HUES64 (cell line): ENCODE data around the gene ETFA. TPM values are rescaled to one million over a fixed set of nuclear protein-coding genes. Genes with fewer than 3 reads are reported as not detected.
A peak's percentile ranks its signal among the peaks of the same experiment; 100 is the strongest.

ENCODE experiments used
- H3K27ac ChIP-seq: 2 replicates; pipeline ENCODE4 v1.7.0; 2013; ENCODE audit warnings: low read depth, low read length, inconsistent platforms
- H3K27me3 ChIP-seq: 2 replicates; pipeline ENCODE4 v1.6.1; 2013; ENCODE audit warnings: mild to moderate bottlenecking, low read length; ENCODE audit not compliant: insufficient read depth
- H3K36me3 ChIP-seq: 2 replicates; pipeline ENCODE4 v1.6.1; 2013; ENCODE audit warnings: mild to moderate bottlenecking, low read length; ENCODE audit not compliant: insufficient read depth
- H3K4me1 ChIP-seq: 2 replicates; pipeline ENCODE4 v1.6.1; 2013; ENCODE audit warnings: mild to moderate bottlenecking, low read length, moderate library complexity; ENCODE audit not compliant: insufficient read depth
- H3K4me3 ChIP-seq: 2 replicates; pipeline ENCODE4 v1.5.1; 2013; ENCODE audit warnings: mild to moderate bottlenecking, low read length, moderate library complexity
- H3K9ac ChIP-seq: 2 replicates; pipeline ENCODE4 v1.6.1; 2013; ENCODE audit warnings: mild to moderate bottlenecking, low read depth, low read length
- H3K9me3 ChIP-seq: 2 replicates; pipeline ENCODE4 v1.6.1; 2013; ENCODE audit warnings: low read depth, low read length; ENCODE audit not compliant: insufficient read depth
- WGBS: fragments of 150-250, 120-280 bp; methylation state at CpG from one replicate; pipeline ENCODE4 v1.1.7; 2013; ENCODE audit warnings: missing lambda C conversion rate; 5-methylcytosine and 5-hydroxymethylcytosine counted together
- polyA plus RNA-seq, 2 experiments: library from polyadenylated mRNA; stranded (reverse); fragments of 50-300 nt; gene quantifications; one replicate each; pipeline ENCODE4 v1.2.3, GENCODE V29; 2013

The ETFA gene
- 61.9 TPM for polyA plus RNA-seq (2013, experiment 1 of 2)
- 61.7 TPM for polyA plus RNA-seq (2013, experiment 2 of 2)

DNA sequence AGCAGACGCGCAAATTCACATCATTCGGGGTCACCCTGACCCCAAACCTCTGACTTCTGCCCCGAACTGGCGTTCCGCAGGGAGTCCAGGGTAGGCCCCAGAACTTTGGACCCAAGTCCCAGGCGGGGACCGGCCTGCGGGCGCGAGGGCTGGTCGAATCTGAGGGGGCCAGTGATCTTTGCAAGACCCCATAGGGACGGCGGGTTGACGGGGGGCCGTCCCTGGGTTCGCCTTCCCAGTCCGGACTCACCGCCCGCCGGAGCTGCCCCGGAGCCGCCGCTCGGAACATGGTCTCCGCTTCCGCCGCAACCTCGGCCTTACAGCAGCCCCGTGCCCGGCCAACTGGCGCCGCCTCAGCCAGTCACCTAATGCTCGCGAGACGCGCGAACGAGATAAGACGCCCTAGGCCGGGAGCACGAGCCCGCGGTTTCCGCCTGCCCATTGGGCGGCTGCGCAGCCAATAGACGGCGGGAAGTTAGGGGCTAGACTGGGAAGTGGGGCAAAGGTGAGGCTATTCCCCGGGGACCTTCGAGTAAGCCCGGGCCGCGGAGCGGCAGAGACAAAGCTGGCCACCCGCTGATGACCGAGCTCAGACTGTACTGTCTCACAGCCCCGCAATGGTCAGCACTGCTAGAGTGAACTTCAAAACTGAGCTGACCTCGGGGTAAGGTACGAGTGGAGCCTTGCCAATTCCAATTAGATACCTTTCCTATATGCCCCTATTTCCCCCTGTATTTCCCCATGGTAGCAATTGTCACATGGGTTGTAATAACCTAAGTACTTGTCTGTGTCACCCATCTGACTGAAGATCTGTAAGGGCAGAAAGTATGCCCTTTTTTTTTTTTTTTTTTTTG is at the start of gene ETFA:
TSS of gene ETFA (minus strand) at position 370 of the 854 bp plus-strand sequence. CDS start at position 289, 81 bp downstream.
- Histone ChIP-seq H3K27me3 (0 out of 2 replicates have a peak, but pooled peaks cover 4% of the 10 kb centered on the region), H3K27ac (peak within 1 kb of the TSS; percentile 74; the same call in 1 of the 2 replicates), H3K9me3 (no peaks in the 10 kb centered on the region), H3K4me3 (peak within 1 kb of the TSS; percentile 97), H3K36me3 (no peaks in the 10 kb centered on the region), H3K4me1 (no peaks in the 10 kb centered on the region; the same call in none of the 2 replicates), H3K9ac (peak within 1 kb of the TSS; percentile 96)
- 1% methylated on average over 60 of the region's 60 CpGs for WGBS

DNA sequence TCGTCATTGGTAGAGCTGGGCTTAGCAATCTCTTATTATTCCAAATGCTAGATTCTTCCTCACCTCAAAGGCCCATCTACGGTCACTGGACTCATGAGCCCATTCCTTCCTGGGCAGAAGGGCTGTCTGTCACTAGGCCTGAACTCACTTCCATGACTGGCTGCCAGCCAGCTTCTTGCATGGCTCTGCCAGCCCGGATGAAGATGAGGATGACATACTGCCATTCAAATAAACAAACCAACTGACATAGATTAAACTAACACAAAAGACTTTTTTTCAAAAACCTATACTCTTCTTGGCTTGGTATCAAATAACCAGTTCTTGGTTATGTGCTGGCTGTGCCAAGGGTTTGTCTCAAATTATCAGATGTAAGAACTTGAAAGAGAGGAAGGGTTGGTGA is 49.1 kb upstream of the ETFA start:
- no peaks in the 10 kb centered on the region for H3K9me3 ChIP-seq
- no peak overlapping the region for H3K9ac ChIP-seq
- H3K36me3 ChIP-seq, result no peaks in the 10 kb centered on the region
- no peak overlapping the region for H3K27ac ChIP-seq
- no peaks in the 10 kb centered on the region for H3K4me1 ChIP-seq
- H3K27me3 ChIP-seq, result no peaks in the 10 kb centered on the region
- no peak overlapping the region for H3K4me3 ChIP-seq
- WGBS, result 93% methylated on average over 3 of the region's 3 CpGs

DNA sequence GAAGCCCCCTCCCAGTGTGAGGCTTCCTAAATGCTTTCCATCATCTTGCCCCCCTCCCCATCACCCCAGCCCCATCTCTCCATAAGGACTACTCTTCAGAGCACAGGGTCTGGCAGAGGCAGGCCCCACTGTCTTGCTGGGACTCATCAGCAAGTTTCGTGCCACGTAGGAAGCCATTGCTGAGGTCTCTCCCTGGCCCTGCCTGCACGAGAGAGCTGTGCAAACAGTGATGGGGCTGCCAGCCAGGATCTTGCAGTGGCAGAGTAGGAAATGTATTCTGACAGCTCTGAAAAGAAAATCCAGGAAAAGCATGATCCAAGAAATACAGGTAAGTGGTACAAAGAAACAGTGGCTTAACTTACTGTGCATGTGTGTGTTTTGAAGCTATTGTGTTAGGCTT is 47.9 kb upstream of the ETFA start:
- WGBS, result 91% methylated on average over 3 of the region's 3 CpGs
- Histone ChIP-seq H3K9ac (no peak overlapping the region), H3K27me3 (no peaks in the 10 kb centered on the region), H3K4me3 (no peak overlapping the region), H3K36me3 (no peaks in the 10 kb centered on the region), H3K9me3 (no peaks in the 10 kb centered on the region), H3K4me1 (no peaks in the 10 kb centered on the region), H3K27ac (no peak overlapping the region)

DNA sequence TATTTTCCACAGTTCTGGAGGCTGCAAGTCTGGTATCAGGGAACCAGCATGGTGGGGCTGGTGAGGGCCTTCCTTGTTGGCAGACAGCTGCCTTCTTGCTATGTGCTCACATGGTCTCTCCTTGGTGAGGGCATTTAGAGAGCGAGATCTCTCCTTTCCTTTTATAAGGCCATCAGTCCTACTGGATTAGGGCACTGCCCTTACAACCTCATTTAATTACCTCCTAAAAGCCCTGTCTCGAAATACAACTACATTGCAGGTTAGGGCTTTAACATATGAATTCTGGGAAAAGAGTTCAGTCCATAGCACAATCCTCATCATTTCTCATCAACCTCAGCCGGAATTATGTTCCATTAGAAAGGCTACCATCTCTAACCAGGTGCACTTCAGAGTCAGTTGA is 47.2 kb upstream of the ETFA start:
- H3K4me3 ChIP-seq, result no peak overlapping the region
- no peaks in the 10 kb centered on the region for H3K4me1 ChIP-seq
- 95% methylated on average over 3 of the region's 3 CpGs for WGBS
- H3K27me3 ChIP-seq, result peaks cover 3% of the 10 kb centered on the region
- no peaks in the 10 kb centered on the region for H3K36me3 ChIP-seq
- no peak overlapping the region for H3K9ac ChIP-seq
- H3K27ac ChIP-seq, result no peak overlapping the region
- H3K9me3 ChIP-seq, result no peaks in the 10 kb centered on the region

DNA sequence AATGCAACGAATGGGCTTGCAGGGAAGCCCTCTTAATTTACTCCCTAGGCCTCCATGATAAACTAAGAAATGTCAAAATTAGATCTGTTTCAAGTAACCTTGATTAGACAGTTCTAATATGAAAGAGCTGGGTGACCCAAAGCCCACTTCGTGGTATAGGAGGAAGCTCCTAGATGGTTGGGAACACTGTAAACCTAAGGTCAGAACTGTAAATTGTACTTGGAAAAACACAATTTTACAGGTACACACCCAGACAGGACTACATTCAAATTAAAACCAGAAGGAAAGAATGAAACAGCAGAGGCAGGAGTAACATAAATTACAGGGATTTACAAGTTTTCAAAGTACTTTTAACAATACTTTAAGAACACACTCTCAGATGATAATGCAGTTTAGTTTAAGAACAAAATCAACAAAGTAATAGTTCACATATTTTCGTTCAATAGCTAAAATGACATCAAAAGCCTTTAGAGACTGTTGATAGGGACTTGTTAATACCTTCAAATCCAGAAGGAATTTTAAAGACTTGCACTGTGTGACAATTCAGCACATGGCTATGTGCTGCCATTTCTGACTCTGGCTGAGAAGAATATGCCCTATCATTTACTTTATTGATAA is 43.7 kb upstream of the ETFA start:
- peaks cover 24% of the 10 kb centered on the region for H3K27me3 ChIP-seq
- H3K27ac ChIP-seq, result no peak overlapping the region
- WGBS, result 85% methylated on average over 3 of the region's 3 CpGs
- no peaks in the 10 kb centered on the region for H3K4me1 ChIP-seq
- no peaks in the 10 kb centered on the region for H3K36me3 ChIP-seq
- no peaks in the 10 kb centered on the region for H3K9me3 ChIP-seq
- H3K9ac ChIP-seq, result no peak overlapping the region
- H3K4me3 ChIP-seq, result no peak overlapping the region

DNA sequence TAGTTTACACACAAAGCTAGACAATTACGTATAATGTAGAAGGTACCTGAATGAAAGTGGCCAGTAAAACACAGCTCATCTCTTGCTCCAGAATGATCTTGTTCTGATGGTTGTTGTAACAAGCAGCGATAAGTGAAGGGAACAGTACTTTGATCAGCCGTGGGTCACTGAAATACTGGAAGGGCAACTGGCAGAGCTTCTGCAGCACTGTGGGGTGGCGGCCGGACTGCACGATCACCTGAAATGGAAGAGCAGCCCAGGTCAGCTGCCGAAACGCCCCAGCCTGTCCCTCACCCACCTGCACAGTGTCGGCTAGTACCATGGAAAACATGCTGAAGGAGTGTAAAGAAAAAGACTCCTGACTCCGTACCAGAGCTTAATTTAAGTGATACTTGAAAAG is 42.6 kb upstream of the ETFA start:
- Histone ChIP-seq H3K4me3 (no peak overlapping the region), H3K9ac (no peak overlapping the region), H3K36me3 (no peaks in the 10 kb centered on the region), H3K27ac (no peak overlapping the region), H3K27me3 (peaks cover 34% of the 10 kb centered on the region), H3K4me1 (no peaks in the 10 kb centered on the region), H3K9me3 (no peaks in the 10 kb centered on the region)
- 87% methylated on average over 8 of the region's 10 CpGs for WGBS

DNA sequence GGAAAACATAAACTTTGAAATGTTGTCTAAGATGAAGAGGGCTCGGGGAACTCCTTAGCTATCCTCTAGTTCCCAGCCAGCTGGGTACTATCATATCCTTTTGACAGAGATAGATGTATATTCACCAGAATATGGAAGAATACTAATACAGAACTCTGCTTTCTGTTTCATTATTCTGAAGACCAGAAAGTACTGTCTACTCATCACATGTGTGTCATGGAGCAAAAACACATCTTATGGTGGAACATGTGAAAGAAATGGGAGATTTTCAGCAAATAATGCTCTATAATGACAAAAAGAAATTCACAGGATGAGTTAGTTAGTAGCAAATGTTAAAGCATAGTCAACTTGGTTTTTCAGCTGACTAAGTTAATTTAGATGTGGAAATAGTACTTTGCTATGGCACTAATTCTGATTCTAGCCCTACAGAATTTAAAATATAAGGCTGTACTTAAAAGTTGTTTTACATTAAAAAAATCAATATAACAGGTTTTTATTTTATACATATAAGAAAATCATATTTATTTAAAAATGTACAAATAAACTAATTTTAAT is 41.8 kb upstream of the ETFA start:
- Histone ChIP-seq H3K27me3 (peaks cover 42% of the 10 kb centered on the region), H3K9ac (no peak overlapping the region), H3K4me3 (no peak overlapping the region), H3K36me3 (no peaks in the 10 kb centered on the region), H3K4me1 (no peaks in the 10 kb centered on the region), H3K27ac (no peak overlapping the region), H3K9me3 (no peaks in the 10 kb centered on the region)
- WGBS, result no CpG with 5 or more reads among the region's 1 CpG

DNA sequence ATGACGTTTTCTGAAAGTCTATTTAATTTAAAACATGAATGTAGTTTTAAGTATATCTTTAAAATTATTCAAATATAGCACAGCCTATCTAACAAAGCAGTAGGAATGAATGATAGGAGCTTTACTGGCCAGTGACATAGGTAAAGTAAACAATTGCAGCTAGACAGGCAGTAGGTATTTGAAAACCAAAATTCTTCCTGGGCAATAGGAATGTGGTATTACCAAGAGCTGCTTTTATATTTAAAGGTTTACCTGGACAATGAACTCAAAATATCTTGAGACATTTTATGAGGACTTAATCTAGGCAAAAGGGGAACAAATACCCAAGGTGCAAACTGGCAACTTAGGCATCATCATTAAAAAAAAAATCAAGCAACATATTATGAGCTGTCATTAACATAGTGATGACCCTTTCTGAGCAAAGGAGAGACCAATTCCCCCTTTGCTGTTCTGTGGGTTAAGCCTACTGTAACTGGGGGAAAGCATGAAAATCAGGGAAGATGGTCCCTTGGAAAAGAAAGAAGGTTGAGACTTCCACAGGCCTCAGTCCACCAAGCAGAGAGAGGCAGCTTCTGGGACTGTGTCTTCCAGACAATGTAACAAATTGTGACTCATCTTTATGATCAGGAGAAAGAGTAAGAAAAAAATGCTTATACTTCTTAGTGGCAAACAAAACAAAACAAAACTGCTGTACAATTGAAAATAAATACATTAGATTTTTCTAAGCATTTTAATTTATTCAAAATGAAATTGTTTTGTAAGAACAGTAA is 38.2 kb upstream of the ETFA start:
- Histone ChIP-seq H3K36me3 (no peaks in the 10 kb centered on the region), H3K27ac (no peak overlapping the region), H3K9me3 (no peaks in the 10 kb centered on the region; the same call in 1 of the 2 replicates), H3K9ac (no peak overlapping the region), H3K27me3 (peaks cover 79% of the 10 kb centered on the region), H3K4me3 (no peak overlapping the region), H3K4me1 (peaks cover 12% of the 10 kb centered on the region)
- WGBS, result no CpG with 5 or more reads among the region's 1 CpG

DNA sequence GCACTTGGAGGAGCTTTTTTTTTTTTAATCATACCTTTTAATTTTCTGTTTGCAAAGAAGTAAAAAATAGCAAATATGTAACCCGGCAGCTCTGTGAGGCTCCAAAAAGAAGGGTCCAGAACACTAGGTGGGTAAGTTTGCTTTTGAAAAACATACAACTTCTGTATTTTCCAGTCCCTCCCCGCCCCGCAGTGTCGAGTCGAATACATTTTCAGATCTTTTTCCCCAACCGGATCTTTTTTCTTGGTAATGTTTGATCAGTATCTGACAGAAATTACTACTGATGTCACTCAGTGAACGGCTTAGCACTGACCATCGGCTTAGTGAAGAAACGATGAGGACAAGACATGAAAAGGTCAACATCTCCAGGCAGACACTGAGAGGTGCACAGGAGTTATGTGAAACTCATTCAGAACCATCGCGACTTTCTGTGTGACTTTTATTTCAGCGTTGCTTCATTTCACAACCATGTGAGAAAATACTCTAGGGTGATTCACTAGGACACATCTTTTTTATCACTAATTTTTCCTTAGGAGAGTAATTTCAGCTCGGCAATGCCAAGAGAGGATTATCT is 36.3 kb upstream of the ETFA start:
- H3K27me3 ChIP-seq, result peaks cover 95% of the 10 kb centered on the region

DNA sequence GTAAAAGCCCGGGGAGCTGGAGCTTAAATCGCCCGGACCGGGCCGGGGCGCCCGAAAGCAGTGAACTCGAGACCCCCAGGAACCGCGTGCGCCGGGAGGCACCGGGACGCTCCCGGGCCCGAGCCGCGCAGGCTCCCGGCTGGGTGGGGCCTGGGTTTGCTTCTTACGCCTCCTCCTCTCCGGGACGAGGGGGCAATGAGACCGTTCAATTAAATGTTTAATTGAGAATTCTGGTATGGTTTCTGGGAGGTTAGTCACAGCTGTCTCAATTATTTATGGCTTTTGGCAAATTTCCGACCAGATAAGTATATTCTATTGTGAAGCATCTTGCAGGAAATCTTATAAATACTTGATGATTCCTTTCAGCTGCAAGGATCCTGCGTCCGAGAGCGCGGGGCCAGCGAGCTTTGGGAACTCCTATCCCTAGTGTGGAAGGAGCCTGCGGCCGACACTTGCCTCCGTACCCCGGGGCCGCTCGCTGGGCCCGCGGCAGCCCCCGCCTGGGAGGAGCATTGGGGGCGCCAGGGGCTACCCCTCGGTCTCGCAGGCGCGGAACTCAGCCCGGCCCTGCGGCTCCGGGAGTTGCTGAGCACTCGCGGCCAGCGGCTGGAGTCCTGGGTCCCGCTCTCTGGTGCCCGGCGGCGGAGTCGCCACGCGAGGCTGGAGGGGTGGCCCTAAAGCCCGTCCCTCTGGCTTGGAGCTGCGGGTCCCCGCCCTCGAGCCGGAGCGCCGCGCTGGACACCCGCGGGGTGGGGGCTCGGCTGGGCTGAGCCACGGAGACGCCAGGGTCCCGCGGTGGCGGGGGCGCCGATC is 35.6 kb upstream of the ETFA start:
- Histone ChIP-seq H3K4me3 (peak overlapping the region; percentile 59), H3K4me1 (peaks cover 12% of the 10 kb centered on the region), H3K9ac (0 out of 2 replicates have a peak overlapping the region, but pooled peaks have one; percentile 8), H3K27me3 (peaks cover 99% of the 10 kb centered on the region), H3K9me3 (peaks cover 3% of the 10 kb centered on the region; the same call in 1 of the 2 replicates), H3K36me3 (no peaks in the 10 kb centered on the region), H3K27ac (no peak overlapping the region)
- WGBS, result under 1% methylated on average over 72 of the region's 74 CpGs

More for the DNA sequence above, 36.3 kb upstream of the ETFA start:
- Histone ChIP-seq H3K4me1 (peaks cover 12% of the 10 kb centered on the region), H3K27ac (no peak overlapping the region), H3K4me3 (peak overlapping the region; percentile 59), H3K9ac (no peak overlapping the region), H3K36me3 (no peaks in the 10 kb centered on the region), H3K9me3 (no peaks in the 10 kb centered on the region; the same call in 1 of the 2 replicates)
- WGBS, result 5% methylated on average over 7 of the region's 13 CpGs
